LNCaP clone FGC (cell line): ENCODE results near the gene MAP2K6.

Source experiments
- DNase-seq: peaks from one replicate; pipeline ENCODE4 v3.0.0-alpha.2; 2011; ENCODE audit warnings: low read depth
- H3K4me3 ChIP-seq: 2 replicates; pipeline ENCODE4 v1.5.1; 2011; ENCODE audit warnings: mild to moderate bottlenecking, low read depth, low read length, control low read depth
- TF ChIP-seq, protein P1 (sequence below): IDR thresholded peaks from 2 replicates; pipeline ENCODE4 v1.5.1; 2012; ENCODE audit warnings: mild to moderate bottlenecking; ENCODE audit not compliant: control insufficient read depth, insufficient read depth; ENCODE audit errors: extremely low read depth

Gene MAP2K6

DNA sequence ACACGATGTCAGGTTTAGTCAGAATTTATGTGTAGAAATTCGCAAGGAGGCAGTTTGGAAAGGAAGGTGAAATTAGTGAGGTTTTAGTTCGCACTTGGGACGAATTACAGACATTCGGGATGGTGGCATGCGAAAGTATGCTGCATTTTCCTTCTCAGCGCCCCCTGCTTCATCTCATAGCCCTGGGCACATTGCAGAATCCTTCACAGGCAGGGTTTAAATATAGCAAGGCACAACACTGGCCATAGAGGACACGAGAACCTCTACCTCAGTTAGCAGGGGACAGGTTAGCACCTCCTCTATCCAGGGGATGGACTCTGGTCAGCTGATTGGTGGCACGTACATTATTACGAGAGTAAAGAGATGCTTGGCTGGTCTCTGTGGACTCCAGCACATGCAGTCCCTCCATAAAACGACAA, 47.5 kb downstream of the MAP2K6 start:
- TF ChIP-seq, protein P1, sequence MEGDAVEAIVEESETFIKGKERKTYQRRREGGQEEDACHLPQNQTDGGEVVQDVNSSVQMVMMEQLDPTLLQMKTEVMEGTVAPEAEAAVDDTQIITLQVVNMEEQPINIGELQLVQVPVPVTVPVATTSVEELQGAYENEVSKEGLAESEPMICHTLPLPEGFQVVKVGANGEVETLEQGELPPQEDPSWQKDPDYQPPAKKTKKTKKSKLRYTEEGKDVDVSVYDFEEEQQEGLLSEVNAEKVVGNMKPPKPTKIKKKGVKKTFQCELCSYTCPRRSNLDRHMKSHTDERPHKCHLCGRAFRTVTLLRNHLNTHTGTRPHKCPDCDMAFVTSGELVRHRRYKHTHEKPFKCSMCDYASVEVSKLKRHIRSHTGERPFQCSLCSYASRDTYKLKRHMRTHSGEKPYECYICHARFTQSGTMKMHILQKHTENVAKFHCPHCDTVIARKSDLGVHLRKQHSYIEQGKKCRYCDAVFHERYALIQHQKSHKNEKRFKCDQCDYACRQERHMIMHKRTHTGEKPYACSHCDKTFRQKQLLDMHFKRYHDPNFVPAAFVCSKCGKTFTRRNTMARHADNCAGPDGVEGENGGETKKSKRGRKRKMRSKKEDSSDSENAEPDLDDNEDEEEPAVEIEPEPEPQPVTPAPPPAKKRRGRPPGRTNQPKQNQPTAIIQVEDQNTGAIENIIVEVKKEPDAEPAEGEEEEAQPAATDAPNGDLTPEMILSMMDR, result no peak
- DNase-seq, result no peak
- no peak overlapping the region for H3K4me3 ChIP-seq

DNA sequence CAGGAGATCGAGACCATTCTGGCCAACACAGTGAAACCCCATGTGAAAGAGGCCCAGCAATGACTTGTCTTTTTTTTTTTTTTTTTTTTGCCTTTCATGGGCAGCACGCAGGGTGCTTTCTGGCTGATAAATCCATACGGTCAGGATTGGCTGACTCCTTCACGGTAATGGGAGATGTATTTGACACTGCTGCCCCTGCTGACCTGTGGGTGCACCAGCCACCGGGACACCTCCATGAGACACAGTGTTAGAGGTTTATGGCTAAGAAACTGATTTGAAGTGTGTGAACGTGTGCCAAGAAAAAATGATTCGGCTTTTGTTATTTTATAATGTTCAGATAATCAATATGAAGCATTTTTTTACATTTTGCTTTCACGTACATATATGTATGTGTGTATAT, 48.4 kb downstream of the MAP2K6 start:
- TF ChIP-seq, protein P1, result no peak

DNA sequence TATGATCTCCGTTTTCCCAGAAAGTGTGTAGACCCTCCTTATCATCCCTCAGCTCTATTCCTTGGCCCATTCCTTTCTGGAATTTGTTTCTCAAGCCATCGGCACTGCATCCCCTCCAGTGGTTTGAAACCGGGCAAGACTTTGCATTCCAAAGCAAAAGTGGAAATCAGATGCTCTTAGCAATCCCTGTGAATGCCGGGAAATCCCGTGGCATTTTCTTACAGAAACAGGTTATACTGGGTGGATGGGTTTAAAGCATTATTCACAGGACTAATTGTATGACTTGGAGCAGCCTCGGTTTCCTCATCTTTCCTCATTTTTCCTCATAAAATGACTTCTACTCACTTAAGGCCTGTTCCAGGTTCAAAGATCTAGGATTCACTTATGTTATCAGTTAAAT, 52.0 kb downstream of the MAP2K6 start:
- no peak for DNase-seq
- no peak overlapping the region for H3K4me3 ChIP-seq

More for the DNA sequence above, 48.4 kb downstream of the MAP2K6 start:
- no peak for DNase-seq
- H3K4me3 ChIP-seq, result no peak overlapping the region

DNA sequence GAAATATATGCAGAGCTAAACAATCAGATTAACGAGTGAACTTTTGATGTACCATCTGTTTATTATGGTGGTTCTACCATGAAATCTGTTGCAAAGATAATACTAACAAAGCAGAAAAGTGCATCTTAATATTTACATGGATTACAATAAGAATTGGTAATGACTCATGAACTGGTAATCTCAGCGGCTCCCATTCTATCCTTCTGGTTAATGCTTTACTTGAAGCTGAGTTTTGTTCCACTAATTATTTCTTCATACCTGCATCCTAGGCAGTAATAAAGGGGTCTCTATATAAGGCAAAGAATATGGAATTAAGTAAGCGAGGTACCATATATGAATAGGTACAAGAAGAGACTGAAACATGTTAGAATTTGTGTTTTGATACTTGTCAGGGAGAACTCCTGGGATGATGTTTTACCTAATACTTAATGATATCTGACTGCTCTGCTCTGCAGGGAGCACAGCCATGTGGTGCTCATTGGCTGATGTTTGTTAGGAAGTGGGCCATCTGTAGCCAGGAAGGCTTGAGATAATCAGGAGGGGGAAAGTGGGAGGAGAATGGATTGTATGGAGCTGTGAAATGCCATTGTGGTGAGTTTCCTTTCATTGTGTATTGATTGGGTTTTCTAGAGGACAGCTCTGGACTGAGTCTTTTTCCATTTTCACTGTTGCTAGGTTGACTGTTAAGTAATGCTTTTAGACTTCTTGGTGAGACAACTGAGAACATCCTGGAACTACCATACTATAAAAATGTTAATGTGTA, 52.6 kb downstream of the MAP2K6 start:
- TF ChIP-seq, protein P1, result no peak
- no peak overlapping the region for H3K4me3 ChIP-seq
- DNase-seq, result no peak

More for the DNA sequence above, 52.0 kb downstream of the MAP2K6 start:
- TF ChIP-seq, protein P1, result no peak

DNA sequence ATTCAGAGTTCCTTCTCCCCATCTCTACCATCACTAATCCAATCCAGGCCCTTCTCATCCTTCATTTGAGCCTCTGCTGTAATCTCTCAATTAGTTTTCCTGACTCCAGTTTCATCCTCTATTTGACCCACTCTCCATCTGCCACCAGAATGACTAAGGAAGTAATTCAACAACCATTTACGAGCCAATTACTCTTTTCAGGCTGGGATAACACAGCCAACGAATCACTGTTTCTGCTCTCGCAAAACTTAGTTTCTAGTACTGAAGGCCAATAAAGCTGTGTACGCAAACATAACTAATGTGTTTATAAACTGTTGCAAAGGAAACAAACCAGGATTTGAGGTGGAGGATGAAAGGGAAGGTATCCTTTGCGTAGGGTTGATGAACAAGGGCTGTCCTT, 53.7 kb downstream of the MAP2K6 start:
- TF ChIP-seq, protein P1, result no peak
- peak; percentile 50 for DNase-seq
- H3K4me3 ChIP-seq, result no peak overlapping the region

DNA sequence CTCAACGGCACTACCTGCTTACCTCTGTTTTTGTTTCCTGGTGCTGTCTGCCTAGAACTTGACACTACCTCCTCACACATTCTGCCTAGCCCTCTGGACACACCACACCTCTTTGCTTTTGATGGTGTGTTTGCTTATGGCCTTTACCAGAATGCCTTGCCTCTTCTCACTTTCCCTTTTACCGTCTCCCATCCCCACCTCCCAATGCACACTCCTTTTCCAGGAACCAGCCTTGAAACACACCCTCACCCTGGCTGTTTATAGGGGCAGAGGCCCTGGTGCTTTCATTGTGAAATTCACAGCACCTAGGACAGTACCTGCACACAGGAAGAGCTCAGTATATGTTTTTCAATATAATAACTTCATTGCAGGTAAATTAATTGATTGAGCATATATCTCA, 56.2 kb downstream of the MAP2K6 start:
- DNase-seq, result no peak
- TF ChIP-seq, protein P1, result no peak
- H3K4me3 ChIP-seq, result no peak overlapping the region

DNA sequence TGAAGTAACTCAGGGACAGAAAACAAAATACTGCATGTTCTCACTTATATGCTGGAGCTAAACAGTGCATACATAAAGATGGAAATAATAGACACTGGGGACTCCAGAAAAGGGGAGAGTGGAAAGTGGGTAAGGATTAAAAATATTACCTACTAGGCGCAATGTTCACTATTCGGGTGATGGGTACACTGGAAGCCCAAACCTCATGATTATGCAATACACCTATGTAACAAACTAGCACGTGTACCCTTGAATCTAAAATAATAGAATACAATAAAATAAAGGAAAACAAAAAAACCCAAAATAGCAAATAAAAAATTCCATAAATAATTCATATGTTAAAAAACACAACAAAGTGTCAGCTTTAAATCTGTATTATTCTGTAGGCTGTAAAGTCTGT, 56.9 kb downstream of the MAP2K6 start:
- TF ChIP-seq, protein P1, result no peak
- no peak for DNase-seq
- H3K4me3 ChIP-seq, result no peak overlapping the region
